HFFc6 (cell line): Measurements from ENCODE around the gene GPC5. TPM values are rescaled to one million over a fixed set of nuclear protein-coding genes. Genes with fewer than 3 reads are reported as not detected.

Experiments
- DNase-seq: peaks from one replicate; pipeline ENCODE4 v3.0.0-alpha.2; 2018
- H3K27ac Mint-ChIP-seq: 2 replicates; pipeline ENCODE4 v1.8.0; 2020; ENCODE audit warnings: mild to moderate bottlenecking, mixed read lengths
- H3K27me3 Mint-ChIP-seq: 2 replicates; pipeline ENCODE4 v1.8.0; 2021; ENCODE audit warnings: mild to moderate bottlenecking, moderate library complexity, mixed read lengths; ENCODE audit not compliant: insufficient read depth
- H3K36me3 Mint-ChIP-seq: 2 replicates; pipeline ENCODE4 v1.8.0; 2021; ENCODE audit warnings: low read depth, mixed read lengths
- H3K4me1 Mint-ChIP-seq: 2 replicates; pipeline ENCODE4 v1.8.0; 2020; ENCODE audit warnings: low read depth, mixed read lengths
- H3K4me3 Mint-ChIP-seq: 2 replicates; pipeline ENCODE4 v1.8.0; 2020; ENCODE audit warnings: mild to moderate bottlenecking, moderate library complexity, mixed read lengths
- H3K9me3 Mint-ChIP-seq: 2 replicates; pipeline ENCODE4 v1.8.0; 2020; ENCODE audit warnings: mild to moderate bottlenecking, mixed read lengths
- CTCF ChIP-seq: fragments of 200-600 bp; sonication (generic); IDR thresholded peaks from 2 replicates; pipeline ENCODE4 v1.5.0; 2021; ENCODE audit warnings: antibody characterized with exemption, mild to moderate bottlenecking
- total RNA-seq, 6 experiments: library from RNA; stranded (reverse); fragmentation: NEBNext Ultra II Directional; extraction: Animal tissue kit (Norgen Biotek cat#: 25700); gene quantifications; 2 replicates in 1 of 6; 3 replicates in 5 of 6; pipeline ENCODE4 v1.2.3, GENCODE V29; 2021

The GPC5 gene
- total RNA-seq, 6 experiments from 2014 or later, result 0.06 TPM; not detected in 5

GRCh38 chr13:91632086-91632485 is 233.7 kb downstream of the GPC5 start:
- Mint-ChIP-seq H3K27ac (no peak overlapping the region), H3K4me3 (no peak overlapping the region), H3K27me3 (no peaks in the 10 kb centered on the region), H3K9me3 (peaks cover 4% of the 10 kb centered on the region), H3K4me1 (no peaks in the 10 kb centered on the region), H3K36me3 (no peaks in the 10 kb centered on the region)
- TF ChIP-seq CTCF, result no peak
- no peak for DNase-seq

- Mint-ChIP-seq H3K9me3 (peaks cover 17% of the 10 kb centered on the region), H3K4me1 (no peaks in the 10 kb centered on the region), H3K27me3 (no peaks in the 10 kb centered on the region), H3K36me3 (no peaks in the 10 kb centered on the region), H3K4me3 (no peak overlapping the region), H3K27ac (no peak overlapping the region)
- no peak for TF ChIP-seq CTCF
- no peak for DNase-seq
These were observed 240.9 kb downstream of the GPC5 start for GRCh38 chr13:91639330-91639729.

GRCh38 chr13:91643394-91643793 is 245.0 kb downstream of the GPC5 start:
- H3K27me3 Mint-ChIP-seq, result no peaks in the 10 kb centered on the region
- no peak for DNase-seq
- no peak overlapping the region for H3K4me3 Mint-ChIP-seq
- H3K4me1 Mint-ChIP-seq, result no peaks in the 10 kb centered on the region
- H3K36me3 Mint-ChIP-seq, result no peaks in the 10 kb centered on the region
- H3K27ac Mint-ChIP-seq, result no peak overlapping the region
- no peak for TF ChIP-seq CTCF
- peaks cover 9% of the 10 kb centered on the region for H3K9me3 Mint-ChIP-seq

GRCh38 chr13:91644806-91645205 is 246.4 kb downstream of the GPC5 start:
- no peaks in the 10 kb centered on the region for H3K4me1 Mint-ChIP-seq
- DNase-seq, result no peak

GRCh38 chr13:91647361-91647990 is 249.1 kb downstream of the GPC5 start:
- Mint-ChIP-seq H3K9me3 (peaks cover 17% of the 10 kb centered on the region), H3K27me3 (no peaks in the 10 kb centered on the region; the same call in 1 of the 2 replicates), H3K36me3 (no peaks in the 10 kb centered on the region), H3K4me3 (no peak overlapping the region), H3K27ac (no peak overlapping the region), H3K4me1 (no peaks in the 10 kb centered on the region)
- TF ChIP-seq CTCF, result peak; percentile 45
- DNase-seq, result no peak

More at GRCh38 chr13:91644806-91645205, 246.4 kb downstream of the GPC5 start:
- Mint-ChIP-seq H3K9me3 (peaks cover 17% of the 10 kb centered on the region), H3K27me3 (no peaks in the 10 kb centered on the region; the same call in 1 of the 2 replicates), H3K36me3 (no peaks in the 10 kb centered on the region), H3K4me3 (no peak overlapping the region), H3K27ac (no peak overlapping the region)
- TF ChIP-seq CTCF, result no peak
